ENCODE data around the gene MYO5B.

MYO5B gene

GRCh38 chr18:50196261-50196660 lies 1.3 kb upstream of the MYO5B start:
- no peak for TF ChIP-seq CTCF (IDR thresholded peaks at IDR 0.05; ENCODE audit: control insufficient read depth, insufficient read depth, low read depth, low read length, missing control alignments)
- H3K4me3 ChIP-seq (ENCODE audit: control insufficient read depth, low read depth, low read length) = no peak overlapping the region
- no peak for DNase-seq (ENCODE audit: low read depth)

- H3K4me3 ChIP-seq (ENCODE audit: control insufficient read depth, low read depth, low read length) = no peak overlapping the region
- TF ChIP-seq CTCF (IDR thresholded peaks at IDR 0.05; ENCODE audit: control insufficient read depth, insufficient read depth, low read depth, low read length, missing control alignments) = no peak
- DNase-seq (ENCODE audit: low read depth) = no peak
These were observed 742 bp upstream of the MYO5B start for GRCh38 chr18:50195689-50196088.

- no peak for DNase-seq (ENCODE audit: low read depth)
- no peak for TF ChIP-seq CTCF (IDR thresholded peaks at IDR 0.05; ENCODE audit: control insufficient read depth, insufficient read depth, low read depth, low read length, missing control alignments)
- H3K4me3 ChIP-seq (ENCODE audit: control insufficient read depth, low read depth, low read length) = no peak overlapping the region
These were observed 934 bp downstream of the MYO5B start for GRCh38 chr18:50193796-50194630.

GRCh38 chr18:50192995-50193795 lies 1.8 kb downstream of the MYO5B start:
- no peak overlapping the region for H3K4me3 ChIP-seq (ENCODE audit: control insufficient read depth, low read depth, low read length)
- no peak for DNase-seq (ENCODE audit: low read depth)
- TF ChIP-seq CTCF (IDR thresholded peaks at IDR 0.05; ENCODE audit: control insufficient read depth, insufficient read depth, low read depth, low read length, missing control alignments) = no peak

GRCh38 chr18:50190926-50191325 lies 4.0 kb downstream of the MYO5B start:
- TF ChIP-seq CTCF (IDR thresholded peaks at IDR 0.05; ENCODE audit: control insufficient read depth, insufficient read depth, low read depth, low read length, missing control alignments) = no peak
- DNase-seq (ENCODE audit: low read depth) = no peak

GRCh38 chr18:50190236-50190635 lies 4.7 kb downstream of the MYO5B start:
- TF ChIP-seq CTCF (IDR thresholded peaks at IDR 0.05; ENCODE audit: control insufficient read depth, insufficient read depth, low read depth, low read length, missing control alignments) = no peak
- no peak for DNase-seq (ENCODE audit: low read depth)
- no peak overlapping the region for H3K4me3 ChIP-seq (ENCODE audit: control insufficient read depth, low read depth, low read length)

More at GRCh38 chr18:50190926-50191325, 4.0 kb downstream of the MYO5B start:
- no peak overlapping the region for H3K4me3 ChIP-seq (ENCODE audit: control insufficient read depth, low read depth, low read length)

Measured in AG09309 (cell line).